ENCODE data around the gene PHYHIPL. TPM values are rescaled to one million over a fixed set of nuclear protein-coding genes. Genes with fewer than 3 reads are reported as not detected.

The PHYHIPL gene
- not detected in 2 replicates for total RNA-seq (2014; rRNA removed; shearing (Covaris generic))

GRCh38 chr10:59176241-59177030 lies at the start of gene PHYHIPL:
TSS of gene PHYHIPL (plus strand) at chr10:59176643. CDS start at chr10:59176854, 211 bp downstream.

Other genes with a start within 250 kb of the PHYHIPL start
- gene FAM13C, start 185.9 kb downstream of the PHYHIPL start, total RNA-seq (2014; rRNA removed; shearing (Covaris generic)) = 0.16 and 0.49 TPM in 2 replicates